HepG2 (cell line): ENCODE data around the gene MCAM. TPM values are rescaled to one million over a fixed set of nuclear protein-coding genes. Genes with fewer than 3 reads are reported as not detected.

Source experiments
- ATAC-seq: fragments of 200-7000 bp; cut with Tn5 transposase; 3 replicates; pipeline ENCODE4 v1.9.1; 2020; ENCODE audit warnings: mild to moderate bottlenecking, moderate library complexity
- BruUV-seq: library from RNA; stranded (reverse); fragments of 400-500 nt; replicated peaks from 2 replicates; lab custom pipeline; 2021; lab: Mats Ljungman, UMichigan
- CTCF ChIA-PET: fragments of 300-600 bp; formaldehyde crosslinking; extraction: SDS; loops from one replicate; lab custom pipeline; 2021; ENCODE audit warnings: low total read pairs, inconsistent platforms, low intra/inter-chr PET ratio; lab: Yijun Ruan, JAX
- POLR2A ChIA-PET: fragments of 350-600 bp; sonication (Branson Sonifier 250); formaldehyde crosslinking; loops from one replicate; lab custom pipeline; 2020; ENCODE audit warnings: antibody characterized with exemption, inconsistent platforms; lab: Yijun Ruan, JAX
- DNase-seq: peaks from one replicate; pipeline ENCODE4 v3.0.0-alpha.2; 2015; ENCODE audit warnings: low spot score
- FAIRE-seq: peaks from 3 replicates; lab custom pipeline; 2011; peaks lifted over from hg19 to GRCh38; lab: Jason Lieb, UNC
- H2AFZ ChIP-seq: one replicate; pipeline ENCODE4 v1.6.1; 2011; ENCODE audit warnings: low read length, inconsistent platforms
- H3K27ac ChIP-seq: fragments of 300-600 bp; 3 replicates; pipeline ENCODE4 v1.8.0; 2011; ENCODE audit warnings: mixed run types, mild to moderate bottlenecking, mixed read lengths, low read length, inconsistent platforms; ENCODE audit not compliant: insufficient read depth; ENCODE audit errors: extremely low read length
- H3K27me3 ChIP-seq, 2 experiments: fragments of 200-600 bp in 1 of 2; 2 replicates in 1 of 2; 3 replicates in 1 of 2; pipeline versions ENCODE4 v1.6.0 to v1.8.0; 2011; ENCODE audit warnings: low read length in 2 of 2, mild to moderate bottlenecking in 2 of 2, moderate library complexity in 2 of 2, inconsistent platforms in 1 of 2; ENCODE audit not compliant: insufficient read depth in 2 of 2, control insufficient read depth in 1 of 2
- H3K36me3 ChIP-seq, 2 experiments: fragments of 200-600 bp in 1 of 2; replicated peaks in 1 of 2; 2 replicates in 1 of 2; 3 replicates in 1 of 2; pipeline versions ENCODE4 v1.5.1 to v1.8.0; 2011; ENCODE audit warnings: low read length in 2 of 2, inconsistent platforms in 1 of 2; ENCODE audit not compliant: insufficient read depth in 2 of 2, control insufficient read depth in 1 of 2
- H3K4me1 ChIP-seq: 2 replicates; pipeline ENCODE4 v1.5.1; 2012; ENCODE audit warnings: low read length, inconsistent platforms; ENCODE audit not compliant: insufficient read depth
- H3K4me2 ChIP-seq: 2 replicates; pipeline ENCODE4 v1.6.0; 2011; ENCODE audit warnings: low read depth, low read length, inconsistent platforms
- H3K4me3 ChIP-seq, 3 experiments: fragments of 200-600 bp in 1 of 3; sonication (generic), shearing (Covaris generic) in 1 of 3; replicated peaks in 1 of 3; 2 replicates each; pipeline ENCODE4 v1.5.1; 2011 to 2016; ENCODE audit warnings: low read length in 3 of 3, inconsistent platforms in 2 of 3, low read depth in 2 of 3, mild to moderate bottlenecking in 2 of 3, control low read depth in 1 of 3, mixed read lengths in 1 of 3; ENCODE audit not compliant: insufficient read depth in 1 of 3
- H3K79me2 ChIP-seq: one replicate; pipeline ENCODE4 v1.6.1; 2011; ENCODE audit warnings: low read length, inconsistent platforms; ENCODE audit not compliant: insufficient read depth
- H3K9ac ChIP-seq: 2 replicates; pipeline ENCODE4 v1.6.0; 2011; ENCODE audit warnings: mild to moderate bottlenecking, low read depth, low read length, inconsistent platforms; ENCODE audit not compliant: insufficient read depth
- H3K9me3 ChIP-seq: 2 replicates; pipeline ENCODE4 v1.5.1; 2012; ENCODE audit warnings: mild to moderate bottlenecking, low read length
- H4K20me1 ChIP-seq: 2 replicates; pipeline ENCODE4 v1.6.0; 2011; ENCODE audit warnings: inconsistent platforms, mild to moderate bottlenecking, low read length, moderate library complexity; ENCODE audit not compliant: insufficient read depth
- GABPA ChIP-seq, 2 experiments: IDR thresholded peaks; 2 replicates each; pipeline ENCODE4 v1.6.1; 2011 to 2016; ENCODE audit warnings: low read depth in 2 of 2, low read length in 1 of 2, missing biosample characterization in 1 of 2, missing genetic modification characterization in 1 of 2
- HES4 ChIP-seq: sonication (generic); formaldehyde crosslinking; IDR thresholded peaks from 2 replicates; pipeline ENCODE4 v1.9.0; 2021; ENCODE audit warnings: mild to moderate bottlenecking, missing genetic modification reagents, borderline replicate concordance
- JUND ChIP-seq: sonication (generic); formaldehyde crosslinking; IDR thresholded peaks from 2 replicates; pipeline ENCODE4 v1.8.0; 2022; ENCODE audit warnings: mild to moderate bottlenecking, missing genetic modification reagents
- SP2 ChIP-seq: sonication (generic); formaldehyde crosslinking; IDR thresholded peaks from 2 replicates; pipeline ENCODE4 v1.5.1; 2020; ENCODE audit warnings: mild to moderate bottlenecking, missing genetic modification reagents
- ZNF3 ChIP-seq: IDR thresholded peaks from 2 replicates; pipeline ENCODE4 v1.7.0; 2017; ENCODE audit warnings: inconsistent platforms
- ZNF441 ChIP-seq: sonication (generic); formaldehyde crosslinking; IDR thresholded peaks from 2 replicates; pipeline ENCODE4 v1.7.0; 2021; ENCODE audit warnings: missing genetic modification reagents, borderline replicate concordance
- ZNF747 ChIP-seq: sonication (generic); formaldehyde crosslinking; IDR thresholded peaks from 2 replicates; pipeline ENCODE4 v1.8.1; 2023; ENCODE audit warnings: missing genetic modification reagents, mild to moderate bottlenecking, borderline replicate concordance
- WGBS: methylation state at CpG from one replicate; pipeline ENCODE4 v1.1.6; 2017; ENCODE audit warnings: low lambda C conversion rate; 5-methylcytosine and 5-hydroxymethylcytosine counted together
- in situ Hi-C: cut with HindIII; loops from 2 replicates; pipeline ENCODE4 v1.10.0; 2017; ENCODE audit warnings: low pct_unique_long_range_greater_than_20kb; ENCODE audit not compliant: extremely low pct_ligation_motif_present
- intact Hi-C: fragments of 100-400 bp; cut with micrococcal nuclease; formaldehyde crosslinking; loops from one replicate; pipeline ENCODE4 v1.10.0; 2022; ENCODE audit not compliant: unreplicated experiment
- polyA plus RNA-seq, 8 experiments: library from polyadenylated mRNA; depleted of rRNA in 3 of 8; stranded (reverse) in 7 of 8; unstranded in 1 of 8; fragments of >200 nt; fragmentation: Illumina TruSeq in 4 of 8; extraction: Trizol in 4 of 8; gene quantifications; 2 replicates each; pipeline versions ENCODE4 v1.2.1 to v1.2.3, GENCODE V29; 2011 to 2016; ENCODE audit warnings: low read depth in 4 of 8, missing spikeins in 1 of 8, mixed read lengths in 1 of 8; ENCODE audit not compliant: insufficient read depth in 1 of 8
- total RNA-seq, 5 experiments: library from RNA; depleted of rRNA; stranded (reverse); fragments of >200 nt; fragmentation: Illumina TruSeq; extraction: Trizol; gene quantifications; 2 replicates each; pipeline ENCODE4 v1.2.3, GENCODE V29; 2016; ENCODE audit warnings: low read depth in 1 of 5
- TF ChIP-seq, protein P1 (sequence below): sonication (generic); formaldehyde crosslinking; IDR thresholded peaks from 2 replicates; pipeline ENCODE4 v1.5.0; 2020; ENCODE audit warnings: missing genetic modification reagents, mild to moderate bottlenecking, borderline replicate concordance
- TF ChIP-seq, protein P2 (sequence below), 2 experiments: IDR thresholded peaks; 2 replicates each; pipeline ENCODE4 v1.6.1; 2011 to 2012; ENCODE audit warnings: low read length in 2 of 2, borderline replicate concordance in 1 of 2, low read depth in 1 of 2, mild to moderate bottlenecking in 1 of 2, moderate library complexity in 1 of 2
- TF ChIP-seq, protein P3 (sequence below): sonication (generic); formaldehyde crosslinking; conservative IDR thresholded peaks from 2 replicates; pipeline ENCODE4 v1.5.0; 2020; ENCODE audit warnings: missing genetic modification reagents
- TF ChIP-seq, protein P4 (sequence below): sonication (generic); formaldehyde crosslinking; IDR thresholded peaks from 2 replicates; pipeline ENCODE4 v1.4.0; 2020; ENCODE audit warnings: missing genetic modification reagents, borderline replicate concordance

The MCAM gene
- total and polyA plus RNA-seq, 2 of the 13 experiments (the other 11 are each of a cell fraction or from before 2014, with no cell fraction given) = 12.1 to 15.2 TPM

DNA sequence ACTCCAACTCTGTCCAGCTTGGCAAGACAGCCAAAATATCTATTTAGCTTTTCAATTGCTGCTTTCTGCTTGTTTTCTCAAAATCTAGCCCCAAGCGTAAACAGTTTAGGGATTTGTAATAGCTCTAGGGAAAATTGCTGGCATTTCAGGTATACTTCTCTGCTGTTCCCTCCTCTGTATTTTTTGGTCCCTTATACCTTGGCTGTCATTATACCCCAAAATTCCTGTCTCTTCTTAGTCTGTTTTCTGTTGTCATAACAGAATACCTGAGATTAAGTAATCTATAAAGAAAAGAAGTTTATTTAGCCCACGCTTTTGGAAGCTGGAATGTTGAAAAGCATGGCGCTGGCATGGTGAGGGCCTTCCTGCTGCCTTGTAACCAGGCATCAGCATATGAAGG, 23.5 kb downstream of the MCAM start:
- DNase-seq (no peak), FAIRE-seq (no peak), ATAC-seq (no peak)
- Histone ChIP-seq H3K79me2 (no peaks in the 10 kb centered on the region), H3K27ac (no peak overlapping the region), H3K9me3 (no peaks in the 10 kb centered on the region), H3K4me2 (no peak overlapping the region), H3K36me3 (peaks cover 7 to 35% of the 10 kb centered on the region in 2 experiments; a peak in 4 of 5 replicates), H3K4me3 (no peak overlapping the region), H3K4me1 (no peaks in the 10 kb centered on the region), H2AFZ (no peak overlapping the region), H3K27me3 (no peaks in the 10 kb centered on the region), H4K20me1 (no peaks in the 10 kb centered on the region), H3K9ac (no peak overlapping the region)
- POLR2A ChIA-PET = no interaction called here
- BruUV-seq = no TSS peak
- TF ChIP-seq, protein P1, sequence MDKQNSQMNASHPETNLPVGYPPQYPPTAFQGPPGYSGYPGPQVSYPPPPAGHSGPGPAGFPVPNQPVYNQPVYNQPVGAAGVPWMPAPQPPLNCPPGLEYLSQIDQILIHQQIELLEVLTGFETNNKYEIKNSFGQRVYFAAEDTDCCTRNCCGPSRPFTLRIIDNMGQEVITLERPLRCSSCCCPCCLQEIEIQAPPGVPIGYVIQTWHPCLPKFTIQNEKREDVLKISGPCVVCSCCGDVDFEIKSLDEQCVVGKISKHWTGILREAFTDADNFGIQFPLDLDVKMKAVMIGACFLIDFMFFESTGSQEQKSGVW (CRISPR knock-in tag) = no peak
- TF ChIP-seq ZNF441 (CRISPR knock-in tag) (no peak), ZNF3 (CRISPR knock-in tag) (no peak), ZNF747 (CRISPR knock-in tag) (no peak), JUND (CRISPR knock-in tag) (no peak), SP2 (CRISPR knock-in tag) (no peak), HES4 (CRISPR knock-in tag) (no peak), GABPA (IDR thresholded peaks at IDR 0.05; ENCODE audit: low read depth, low read length) (no peak), GABPA (CRISPR knock-in tag; IDR thresholded peaks at IDR 0.05; ENCODE audit: low read depth) (no peak)
- TF ChIP-seq, protein P2, sequence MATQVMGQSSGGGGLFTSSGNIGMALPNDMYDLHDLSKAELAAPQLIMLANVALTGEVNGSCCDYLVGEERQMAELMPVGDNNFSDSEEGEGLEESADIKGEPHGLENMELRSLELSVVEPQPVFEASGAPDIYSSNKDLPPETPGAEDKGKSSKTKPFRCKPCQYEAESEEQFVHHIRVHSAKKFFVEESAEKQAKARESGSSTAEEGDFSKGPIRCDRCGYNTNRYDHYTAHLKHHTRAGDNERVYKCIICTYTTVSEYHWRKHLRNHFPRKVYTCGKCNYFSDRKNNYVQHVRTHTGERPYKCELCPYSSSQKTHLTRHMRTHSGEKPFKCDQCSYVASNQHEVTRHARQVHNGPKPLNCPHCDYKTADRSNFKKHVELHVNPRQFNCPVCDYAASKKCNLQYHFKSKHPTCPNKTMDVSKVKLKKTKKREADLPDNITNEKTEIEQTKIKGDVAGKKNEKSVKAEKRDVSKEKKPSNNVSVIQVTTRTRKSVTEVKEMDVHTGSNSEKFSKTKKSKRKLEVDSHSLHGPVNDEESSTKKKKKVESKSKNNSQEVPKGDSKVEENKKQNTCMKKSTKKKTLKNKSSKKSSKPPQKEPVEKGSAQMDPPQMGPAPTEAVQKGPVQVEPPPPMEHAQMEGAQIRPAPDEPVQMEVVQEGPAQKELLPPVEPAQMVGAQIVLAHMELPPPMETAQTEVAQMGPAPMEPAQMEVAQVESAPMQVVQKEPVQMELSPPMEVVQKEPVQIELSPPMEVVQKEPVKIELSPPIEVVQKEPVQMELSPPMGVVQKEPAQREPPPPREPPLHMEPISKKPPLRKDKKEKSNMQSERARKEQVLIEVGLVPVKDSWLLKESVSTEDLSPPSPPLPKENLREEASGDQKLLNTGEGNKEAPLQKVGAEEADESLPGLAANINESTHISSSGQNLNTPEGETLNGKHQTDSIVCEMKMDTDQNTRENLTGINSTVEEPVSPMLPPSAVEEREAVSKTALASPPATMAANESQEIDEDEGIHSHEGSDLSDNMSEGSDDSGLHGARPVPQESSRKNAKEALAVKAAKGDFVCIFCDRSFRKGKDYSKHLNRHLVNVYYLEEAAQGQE (IDR thresholded peaks at IDR 0.05; ENCODE audit: borderline replicate concordance in 1 of 2, low read depth in 1 of 2, low read length in 2 of 2) = no peak
- TF ChIP-seq, protein P3, sequence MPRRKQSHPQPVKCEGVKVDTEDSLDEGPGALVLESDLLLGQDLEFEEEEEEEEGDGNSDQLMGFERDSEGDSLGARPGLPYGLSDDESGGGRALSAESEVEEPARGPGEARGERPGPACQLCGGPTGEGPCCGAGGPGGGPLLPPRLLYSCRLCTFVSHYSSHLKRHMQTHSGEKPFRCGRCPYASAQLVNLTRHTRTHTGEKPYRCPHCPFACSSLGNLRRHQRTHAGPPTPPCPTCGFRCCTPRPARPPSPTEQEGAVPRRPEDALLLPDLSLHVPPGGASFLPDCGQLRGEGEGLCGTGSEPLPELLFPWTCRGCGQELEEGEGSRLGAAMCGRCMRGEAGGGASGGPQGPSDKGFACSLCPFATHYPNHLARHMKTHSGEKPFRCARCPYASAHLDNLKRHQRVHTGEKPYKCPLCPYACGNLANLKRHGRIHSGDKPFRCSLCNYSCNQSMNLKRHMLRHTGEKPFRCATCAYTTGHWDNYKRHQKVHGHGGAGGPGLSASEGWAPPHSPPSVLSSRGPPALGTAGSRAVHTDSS (CRISPR knock-in tag) = no peak
- TF ChIP-seq, protein P4, sequence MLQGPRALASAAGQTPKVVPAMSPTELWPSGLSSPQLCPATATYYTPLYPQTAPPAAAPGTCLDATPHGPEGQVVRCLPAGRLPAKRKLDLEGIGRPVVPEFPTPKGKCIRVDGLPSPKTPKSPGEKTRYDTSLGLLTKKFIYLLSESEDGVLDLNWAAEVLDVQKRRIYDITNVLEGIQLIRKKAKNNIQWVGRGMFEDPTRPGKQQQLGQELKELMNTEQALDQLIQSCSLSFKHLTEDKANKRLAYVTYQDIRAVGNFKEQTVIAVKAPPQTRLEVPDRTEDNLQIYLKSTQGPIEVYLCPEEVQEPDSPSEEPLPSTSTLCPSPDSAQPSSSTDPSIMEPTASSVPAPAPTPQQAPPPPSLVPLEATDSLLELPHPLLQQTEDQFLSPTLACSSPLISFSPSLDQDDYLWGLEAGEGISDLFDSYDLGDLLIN (CRISPR knock-in tag) = no peak
- CTCF ChIA-PET = no interaction called here
- in situ Hi-C loops = no loop called here
- WGBS = 94% methylated on average over 3 of the region's 3 CpGs
- intact Hi-C loops = no loop called here
